Uterus (tissue), 4 donors: ENCODE measurements around the gene TRAPPC2B. TPM values are rescaled to one million over a fixed set of nuclear protein-coding genes. Genes with fewer than 3 reads are reported as not detected.

Experiments used
- DNase-seq, 2 donors: peaks; one replicate each; pipeline ENCODE4 v3.0.0-alpha.2; 2019 to 2020
- H3K27ac ChIP-seq, 2 donors: fragments of 200-600 bp; sonication (generic); 1 replicate in 1 of 2; 2 replicates in 1 of 2; pipeline ENCODE4 v1.5.1; 2016 to 2018
- H3K27me3 ChIP-seq, 2 donors: fragments of 200-600 bp; sonication (generic); one replicate each; pipeline ENCODE4 v1.5.1; 2018 to 2019; ENCODE audit warnings: control low read depth in 1 of 2
- H3K36me3 ChIP-seq, 2 donors: fragments of 200-600 bp; sonication (generic); one replicate each; pipeline ENCODE4 v1.5.1; 2019; ENCODE audit warnings: control low read depth in 1 of 2
- H3K4me1 ChIP-seq, 2 donors: fragments of 200-600 bp; sonication (generic); one replicate each; pipeline ENCODE4 v1.5.1; 2018 to 2019; ENCODE audit warnings: control low read depth in 1 of 2
- H3K4me3 ChIP-seq, 2 donors: fragments of 200-600 bp; sonication (generic); 1 replicate in 1 of 2; 2 replicates in 1 of 2; pipeline ENCODE4 v1.5.1; 2018 to 2019; ENCODE audit warnings: mild to moderate bottlenecking in 1 of 2
- H3K9me3 ChIP-seq, 2 donors: fragments of 200-600 bp; sonication (generic); one replicate each; pipeline ENCODE4 v1.5.1; 2019; ENCODE audit warnings: control low read depth in 1 of 2
- POLR2A ChIP-seq, 2 donors: fragments of 450-650 bp; IDR thresholded peaks; one replicate each; pipeline ENCODE4 v1.6.1; 2016; ENCODE audit warnings: antibody characterized with exemption in 2 of 2, mild to moderate bottlenecking in 1 of 2, moderate library complexity in 1 of 2
- intact Hi-C: fragments of 100-400 bp; cut with DNase I; formaldehyde crosslinking; loops from one replicate; pipeline ENCODE4 v1.15.1; 2023; ENCODE audit warnings: low total_unique reads
- total RNA-seq, 4 donors: library from RNA; depleted of rRNA in 3 of 4; stranded (reverse); fragments of >200 nt in 3 of 4; gene quantifications; one replicate each; pipeline versions ENCODE4 v1.1.0 to v1.2.4, GENCODE V29; 2014 to 2023
- TF ChIP-seq, protein P1 (sequence below), 4 experiments: fragments of 200-600 bp in 2 of 4; fragments of 450-650 bp in 2 of 4; sonication (generic) in 2 of 4; IDR thresholded peaks; one replicate each; pipeline ENCODE4 v1.5.1; 2016 to 2019; ENCODE audit warnings: antibody characterized with exemption in 4 of 4, mild to moderate bottlenecking in 2 of 4, moderate library complexity in 1 of 4
- donor health status: DM: yes; HTN: yes; CAD: no.

The TRAPPC2B gene
- total RNA-seq, 4 donors from 2014 or later: 2.0 to 21.0 (median 10.6) TPM; not detected in 1

GRCh38 chr19:57351867-57352266 lies 11.5 kb upstream of the TRAPPC2B start:
- H3K27me3 ChIP-seq: no peaks in the 10 kb centered on the region
- peaks cover 0 to 4% of the 10 kb centered on the region in 2 donors for H3K4me1 ChIP-seq
- no peak for TF ChIP-seq POLR2A (IDR thresholded peaks at IDR 0.05)
- TF ChIP-seq, protein P1, sequence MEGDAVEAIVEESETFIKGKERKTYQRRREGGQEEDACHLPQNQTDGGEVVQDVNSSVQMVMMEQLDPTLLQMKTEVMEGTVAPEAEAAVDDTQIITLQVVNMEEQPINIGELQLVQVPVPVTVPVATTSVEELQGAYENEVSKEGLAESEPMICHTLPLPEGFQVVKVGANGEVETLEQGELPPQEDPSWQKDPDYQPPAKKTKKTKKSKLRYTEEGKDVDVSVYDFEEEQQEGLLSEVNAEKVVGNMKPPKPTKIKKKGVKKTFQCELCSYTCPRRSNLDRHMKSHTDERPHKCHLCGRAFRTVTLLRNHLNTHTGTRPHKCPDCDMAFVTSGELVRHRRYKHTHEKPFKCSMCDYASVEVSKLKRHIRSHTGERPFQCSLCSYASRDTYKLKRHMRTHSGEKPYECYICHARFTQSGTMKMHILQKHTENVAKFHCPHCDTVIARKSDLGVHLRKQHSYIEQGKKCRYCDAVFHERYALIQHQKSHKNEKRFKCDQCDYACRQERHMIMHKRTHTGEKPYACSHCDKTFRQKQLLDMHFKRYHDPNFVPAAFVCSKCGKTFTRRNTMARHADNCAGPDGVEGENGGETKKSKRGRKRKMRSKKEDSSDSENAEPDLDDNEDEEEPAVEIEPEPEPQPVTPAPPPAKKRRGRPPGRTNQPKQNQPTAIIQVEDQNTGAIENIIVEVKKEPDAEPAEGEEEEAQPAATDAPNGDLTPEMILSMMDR (IDR thresholded peaks at IDR 0.05): no peak
- DNase-seq: no peak
- intact Hi-C loops: no loop called here
- H3K36me3 ChIP-seq: no peaks in the 10 kb centered on the region
- peak overlapping the region; percentile 32 to 37 for H3K27ac ChIP-seq
- peaks cover 0 to 47% of the 10 kb centered on the region in 2 donors for H3K9me3 ChIP-seq
- H3K4me3 ChIP-seq: peak overlapping the region; percentile 66 to 77

GRCh38 chr19:57355916-57356315 lies 7.4 kb upstream of the TRAPPC2B start:
- no peak for DNase-seq
- no peak overlapping the region for H3K27ac ChIP-seq
- no peak for TF ChIP-seq POLR2A (IDR thresholded peaks at IDR 0.05)
- H3K4me1 ChIP-seq: peaks cover 0 to 4% of the 10 kb centered on the region in 2 donors
- no peak overlapping the region for H3K4me3 ChIP-seq
- no peaks in the 10 kb centered on the region for H3K27me3 ChIP-seq
- H3K9me3 ChIP-seq: peaks cover 0 to 81% of the 10 kb centered on the region in 2 donors
- no peaks in the 10 kb centered on the region for H3K36me3 ChIP-seq
- intact Hi-C loops: no loop called here

GRCh38 chr19:57357406-57357805 lies 5.9 kb upstream of the TRAPPC2B start:
- Histone ChIP-seq H3K27me3 (no peaks in the 10 kb centered on the region), H3K4me1 (no peaks in the 10 kb centered on the region), H3K9me3 (peaks cover 0 to 77% of the 10 kb centered on the region in 2 donors), H3K36me3 (no peaks in the 10 kb centered on the region), H3K4me3 (no peak overlapping the region), H3K27ac (no peak overlapping the region)
- no peak for DNase-seq
- TF ChIP-seq, protein P1 (IDR thresholded peaks at IDR 0.05): no peak
- TF ChIP-seq POLR2A (IDR thresholded peaks at IDR 0.05): no peak
- intact Hi-C loops: no loop called here

DNA sequence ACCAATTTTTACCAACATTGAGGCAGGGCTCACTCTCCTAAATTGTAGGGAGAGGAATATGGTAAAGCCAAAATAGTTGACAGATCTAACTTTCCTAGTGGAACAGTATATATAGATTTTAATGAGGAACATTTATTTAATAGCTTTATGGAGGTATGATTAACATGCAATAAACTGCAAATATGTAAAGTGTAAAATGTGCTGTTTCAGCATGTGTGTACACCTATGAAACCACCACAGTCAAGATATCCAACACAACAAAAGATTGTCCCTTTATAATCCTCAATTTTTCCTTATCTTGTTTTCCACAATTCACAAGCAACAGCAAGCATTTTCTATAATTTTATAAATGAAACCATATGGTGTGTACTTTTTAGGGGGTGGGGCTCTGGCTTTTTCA lies 4.1 kb upstream of the TRAPPC2B start:
- intact Hi-C loops: no loop called here
- peaks cover 0 to 60% of the 10 kb centered on the region in 2 donors for H3K9me3 ChIP-seq

GRCh38 chr19:57362419-57362818 lies 932 bp upstream of the TRAPPC2B start:
- peak overlapping the region; percentile 81 to 97 for H3K27ac ChIP-seq
- intact Hi-C loops: no loop called here
- H3K27me3 ChIP-seq: no peaks in the 10 kb centered on the region
- H3K4me3 ChIP-seq: no peak overlapping the region
- no peak for DNase-seq
- H3K36me3 ChIP-seq: no peaks in the 10 kb centered on the region
- no peaks in the 10 kb centered on the region for H3K4me1 ChIP-seq
- H3K9me3 ChIP-seq: peaks cover 0 to 42% of the 10 kb centered on the region in 2 donors
- TF ChIP-seq, protein P1 (IDR thresholded peaks at IDR 0.05): no peak

More for the DNA sequence above, 4.1 kb upstream of the TRAPPC2B start:
- Histone ChIP-seq H3K4me1 (no peaks in the 10 kb centered on the region), H3K4me3 (no peak overlapping the region), H3K27me3 (no peaks in the 10 kb centered on the region), H3K27ac (no peak overlapping the region), H3K36me3 (no peaks in the 10 kb centered on the region)
- no peak for DNase-seq
- TF ChIP-seq, protein P1 (IDR thresholded peaks at IDR 0.05): no peak
- TF ChIP-seq POLR2A (IDR thresholded peaks at IDR 0.05): no peak

GRCh38 chr19:57363688-57364181 lies 384 bp downstream of the TRAPPC2B start:
- intact Hi-C loops: no loop called here

More at GRCh38 chr19:57363688-57364181, 384 bp downstream of the TRAPPC2B start:
- no peak for DNase-seq
- H3K4me1 ChIP-seq: no peaks in the 10 kb centered on the region
- H3K27me3 ChIP-seq: no peaks in the 10 kb centered on the region
- no peaks in the 10 kb centered on the region for H3K36me3 ChIP-seq
- H3K9me3 ChIP-seq: peaks cover 0 to 29% of the 10 kb centered on the region in 2 donors
- TF ChIP-seq POLR2A (IDR thresholded peaks at IDR 0.05): no peak
- TF ChIP-seq, protein P1 (IDR thresholded peaks at IDR 0.05): no peak
- peak overlapping the region; percentile 81 to 97 for H3K27ac ChIP-seq
- H3K4me3 ChIP-seq: peak overlapping the region; percentile 59 to 78
